Measurements from ENCODE around the gene TNFSF12.
"Not testable (repeated sequence)": the region's sequence is repeated elsewhere in the genome, so short reads cannot be mapped to it uniquely, and the experiment has no call there.

The TNFSF12 gene

DNA sequence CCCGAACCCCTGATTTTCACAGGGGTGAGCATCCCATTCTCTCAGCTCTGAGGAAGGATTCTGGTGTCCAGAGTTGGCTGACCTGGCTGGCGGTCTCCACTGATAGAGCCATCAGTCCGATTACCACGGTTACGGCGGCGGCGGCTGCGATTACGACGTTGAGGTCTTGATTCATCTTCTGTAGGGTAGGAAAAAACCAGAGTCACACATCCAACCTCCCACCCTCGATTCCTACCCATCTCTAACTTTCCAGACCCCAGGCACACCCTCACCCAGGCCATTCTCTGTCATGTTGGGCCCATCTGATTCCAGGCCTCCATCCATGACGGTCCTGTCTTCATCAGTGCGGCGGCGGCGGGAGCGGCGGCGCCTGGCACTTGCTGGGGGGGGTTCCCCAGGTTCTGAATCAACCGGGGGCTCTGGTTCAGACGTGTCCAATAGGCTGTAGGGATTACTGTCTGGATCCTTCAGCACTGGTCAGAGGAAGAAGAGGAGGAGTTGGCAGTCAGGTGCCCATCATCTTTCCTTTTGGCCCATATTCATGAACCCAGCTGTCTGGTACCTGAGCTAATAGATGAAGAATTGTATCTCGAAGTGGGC lies 43.7 kb downstream of the TNFSF12 start:
- Histone ChIP-seq H3K27ac (ENCODE audit: low read length) (no peak overlapping the region), H3K36me3 (ENCODE audit: control insufficient read depth, low read depth, low read length) (peaks cover 63% of the 10 kb centered on the region), H3K27me3 (ENCODE audit: control insufficient read depth, insufficient read depth, low read length) (no peaks in the 10 kb centered on the region), H3K9me3 (ENCODE audit: control insufficient read depth, low read depth, low read length) (no peaks in the 10 kb centered on the region), H3K4me1 (ENCODE audit: control insufficient read depth, low read depth, low read length) (peaks cover 17% of the 10 kb centered on the region), H3K9ac (ENCODE audit: low read length) (no peak overlapping the region), H3K4me3 (ENCODE audit: low read length) (no peak overlapping the region)

DNA sequence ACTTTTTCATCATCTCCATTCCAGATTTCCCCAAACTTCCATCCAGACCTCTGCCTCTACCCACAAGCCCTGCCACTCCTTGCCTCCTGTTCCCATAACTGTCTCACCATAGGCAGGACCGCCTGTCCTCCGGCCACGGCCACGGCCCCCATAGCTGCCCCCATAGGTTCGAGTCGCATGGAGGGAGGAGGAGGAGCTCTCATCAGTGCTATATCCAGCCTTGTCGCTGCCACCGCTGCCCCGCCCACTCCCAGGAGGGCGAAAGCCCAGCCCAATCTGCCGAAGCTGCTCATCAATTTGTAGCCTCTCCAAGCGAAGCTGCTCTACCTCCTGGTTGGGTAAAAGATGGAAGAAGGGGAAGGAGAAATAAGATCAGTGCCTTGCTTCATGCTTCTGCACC lies 44.4 kb downstream of the TNFSF12 start:
- Histone ChIP-seq H3K4me1 (ENCODE audit: control insufficient read depth, low read depth, low read length) (peaks cover 17% of the 10 kb centered on the region), H3K27me3 (ENCODE audit: control insufficient read depth, insufficient read depth, low read length) (no peaks in the 10 kb centered on the region), H3K9me3 (ENCODE audit: control insufficient read depth, low read depth, low read length) (no peaks in the 10 kb centered on the region), H3K36me3 (ENCODE audit: control insufficient read depth, low read depth, low read length) (peaks cover 58% of the 10 kb centered on the region), H3K9ac (ENCODE audit: low read length) (no peak overlapping the region), H3K4me3 (ENCODE audit: low read length) (no peak overlapping the region), H3K27ac (ENCODE audit: low read length) (no peak overlapping the region)

DNA sequence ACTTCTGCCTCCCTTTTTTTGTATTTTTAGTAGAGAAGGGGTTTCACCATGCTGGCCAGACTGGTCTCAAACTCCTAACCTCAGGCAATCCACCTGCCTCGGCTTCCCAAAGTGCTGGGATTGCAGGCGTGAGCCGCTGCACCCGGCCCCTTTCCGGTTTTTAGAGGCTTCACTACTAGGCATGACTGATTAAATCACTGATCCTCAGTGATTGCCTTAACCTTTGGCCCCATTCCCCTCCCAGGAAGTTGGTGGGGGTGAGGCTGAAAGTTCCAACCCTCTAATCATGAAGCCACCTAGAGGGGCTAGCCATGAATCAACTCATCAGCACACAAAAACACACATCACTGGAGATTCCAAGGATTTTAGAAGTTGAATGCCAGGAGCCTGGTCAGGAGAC lies 48.7 kb downstream of the TNFSF12 start:
- not testable (repeated sequence) for H3K9ac ChIP-seq (ENCODE audit: low read length); H3K4me1 ChIP-seq (ENCODE audit: control insufficient read depth, low read depth, low read length); H3K9me3 ChIP-seq (ENCODE audit: control insufficient read depth, low read depth, low read length); H3K27ac ChIP-seq (ENCODE audit: low read length); H3K4me3 ChIP-seq (ENCODE audit: low read length); H3K27me3 ChIP-seq (ENCODE audit: control insufficient read depth, insufficient read depth, low read length)
- peaks cover 80% of the 10 kb centered on the region for H3K36me3 ChIP-seq (ENCODE audit: control insufficient read depth, low read depth, low read length)

DNA sequence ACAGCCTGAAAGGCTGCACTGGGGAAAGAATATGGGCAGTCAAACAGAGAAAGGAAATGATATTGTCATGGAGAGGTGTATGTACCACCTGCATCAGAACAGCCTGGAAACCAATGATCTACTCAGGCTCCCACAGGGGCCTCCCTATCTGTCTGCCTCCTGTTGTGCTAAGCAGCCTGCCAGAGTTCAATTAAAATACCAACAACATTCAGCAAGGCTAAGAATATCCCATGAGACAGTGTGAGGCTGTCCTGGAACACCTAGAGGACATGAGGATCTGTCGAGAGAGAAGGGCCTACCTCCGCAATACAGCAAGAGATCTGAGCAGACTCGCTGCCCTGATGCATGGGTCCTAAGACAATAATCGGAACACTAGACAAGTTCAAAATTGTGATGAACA lies 57.4 kb downstream of the TNFSF12 start:
- Histone ChIP-seq H3K9me3 (ENCODE audit: control insufficient read depth, low read depth, low read length) (no peaks in the 10 kb centered on the region), H3K9ac (ENCODE audit: low read length) (no peak overlapping the region), H3K27ac (ENCODE audit: low read length) (no peak overlapping the region), H3K4me1 (ENCODE audit: control insufficient read depth, low read depth, low read length) (no peaks in the 10 kb centered on the region), H3K4me3 (ENCODE audit: low read length) (no peak overlapping the region), H3K27me3 (ENCODE audit: control insufficient read depth, insufficient read depth, low read length) (no peaks in the 10 kb centered on the region), H3K36me3 (ENCODE audit: control insufficient read depth, low read depth, low read length) (peaks cover 37% of the 10 kb centered on the region)

All from iPS-18a (cell line).